Ovary (tissue), 9 donors: ENCODE results near the gene MAG. TPM values are rescaled to one million over a fixed set of nuclear protein-coding genes. Genes with fewer than 3 reads are reported as not detected.

Experiments used
- DNase-seq, 5 donors: peaks; one replicate each; pipeline ENCODE4 v3.0.0-alpha.2; 2019 to 2020
- H3K27ac ChIP-seq, 2 donors: fragments of 200-600 bp; one replicate each; pipeline versions ENCODE4 v1.5.1 to v1.8.0; 2019 to 2022
- H3K27me3 ChIP-seq: fragments of 200-600 bp; one replicate; pipeline ENCODE4 v1.8.0; 2022
- H3K36me3 ChIP-seq: fragments of 200-600 bp; sonication (generic); one replicate; pipeline ENCODE4 v1.5.1; 2019
- H3K4me1 ChIP-seq: one replicate; pipeline ENCODE4 v1.8.1; 2013; ENCODE audit warnings: mild to moderate bottlenecking, moderate library complexity; ENCODE audit not compliant: insufficient read depth
- H3K4me3 ChIP-seq: fragments of 200-600 bp; sonication (generic); one replicate; pipeline ENCODE4 v1.5.1; 2017
- H3K9me3 ChIP-seq, 2 donors: fragments of 200-600 bp in 1 of 2; sonication (generic) in 1 of 2; one replicate each; pipeline versions ENCODE4 v1.5.1 to v1.8.1; 2013 to 2019; ENCODE audit warnings: mild to moderate bottlenecking in 1 of 2, moderate library complexity in 1 of 2
- CTCF ChIP-seq, 3 donors: fragments of 450-650 bp in 2 of 3; fragments of 200-600 bp in 1 of 3; IDR thresholded peaks; one replicate each; pipeline versions ENCODE4 v1.5.1 to v1.8.0; 2016 to 2022; ENCODE audit warnings: antibody characterized with exemption in 3 of 3, mild to moderate bottlenecking in 1 of 3
- EP300 ChIP-seq: sonication (generic); formaldehyde crosslinking; IDR thresholded peaks from one replicate; pipeline ENCODE4 v1.6.1; 2017; ENCODE audit warnings: antibody characterized with exemption
- POLR2A ChIP-seq: fragments of 450-650 bp; IDR thresholded peaks from one replicate; pipeline ENCODE4 v1.6.1; 2017; ENCODE audit warnings: antibody characterized with exemption, mild to moderate bottlenecking, moderate library complexity
- WGBS, 3 donors: extraction: QIAGEN DNeasy Blood & Tissue Kit in 1 of 3; methylation state at CpG; one replicate each; pipeline versions ENCODE4 v1.1.5 to v1.1.7; 2013 to 2017; 5-methylcytosine and 5-hydroxymethylcytosine counted together
- intact Hi-C, 4 donors: fragments of 100-400 bp; cut with DNase I; formaldehyde crosslinking; loops; one replicate each; pipeline versions ENCODE4 v1.11.0 to v1.15.1; 2022 to 2023
- polyA plus RNA-seq, 2 donors: library from polyadenylated mRNA; stranded (reverse); fragments of 200-250 nt in 1 of 2; fragments of 350-450 nt in 1 of 2; fragmentation: Illumina TruSeq in 1 of 2; extraction: RNeasy Lipid Tissue Mini Kit (QIAGEN cat#74804) in 1 of 2; gene quantifications; one replicate each; pipeline ENCODE4 v1.2.3, GENCODE V29; 2013 to 2014
- total RNA-seq, 7 donors: library from RNA; depleted of rRNA in 2 of 7; stranded (reverse); fragments of >200 nt in 2 of 7; fragmentation: NEBNext Ultra II Directional in 3 of 7; extraction: Animal tissue kit (Norgen Biotek cat#: 25700) in 3 of 7; gene quantifications; one replicate each; pipeline versions ENCODE4 v1.1.0 to v1.2.4, GENCODE V29; 2016 to 2023
- donor health status: DM: no; HTN: no; CAD: no; lungs with moderate emphysema.
- donor health status: DM: no; HTN: no; CAD: no.
- donor health status: Bipolar disorder and iron deficiency.
- donor health status: DM: yes; HTN: yes; CAD: no.
- donor health status: DM: no; HTN: no; CAD: no.
- donor health status: DM: yes; HTN: yes; CAD: no.

The MAG gene
- total and polyA plus RNA-seq, 9 donors, result 1.1 to 146 (median 94.2) TPM

- 68 to 75% (median 70%) methylated on average over 9 of the region's 9 CpGs for WGBS, 3 donors
- intact Hi-C loops, result no loop called here
- H3K4me3 ChIP-seq, result no peak overlapping the region
- no peak for DNase-seq
- TF ChIP-seq CTCF (IDR thresholded peaks at IDR 0.05) (no peak), EP300 (no peak), POLR2A (no peak)
- H3K27ac ChIP-seq, result no peak overlapping the region
- H3K4me1 ChIP-seq, result peaks cover 24% of the 10 kb centered on the region
- no peaks in the 10 kb centered on the region for H3K36me3 ChIP-seq
- no peaks in the 10 kb centered on the region for H3K27me3 ChIP-seq
- H3K9me3 ChIP-seq, result no peaks in the 10 kb centered on the region
These were observed 23.9 kb downstream of the MAG start for GRCh38 chr19:35315883-35316282.

GRCh38 chr19:35316560-35316959 lies 24.6 kb downstream of the MAG start:
- no peak for DNase-seq
- Histone ChIP-seq H3K4me3 (no peak overlapping the region), H3K9me3 (no peaks in the 10 kb centered on the region), H3K36me3 (no peaks in the 10 kb centered on the region), H3K27ac (no peak overlapping the region), H3K27me3 (no peaks in the 10 kb centered on the region), H3K4me1 (peaks cover 19% of the 10 kb centered on the region)
- TF ChIP-seq POLR2A, result no peak
- no peak for TF ChIP-seq CTCF (IDR thresholded peaks at IDR 0.05)
- no peak for TF ChIP-seq EP300
- 81 to 88% (median 86%) methylated on average over 9 of the region's 9 CpGs for WGBS, 3 donors
- intact Hi-C loops, result no loop called here

GRCh38 chr19:35317464-35318043 lies 25.6 kb downstream of the MAG start:
- Histone ChIP-seq H3K9me3 (no peaks in the 10 kb centered on the region), H3K4me1 (peaks cover 14% of the 10 kb centered on the region), H3K4me3 (no peak overlapping the region), H3K27me3 (no peaks in the 10 kb centered on the region), H3K36me3 (no peaks in the 10 kb centered on the region), H3K27ac (no peak overlapping the region)
- peak in 1 of 5 donors; percentile 22 for DNase-seq
- 55 to 62% (median 56%) methylated on average over 7 of the region's 7 CpGs for WGBS, 3 donors
- no peak for TF ChIP-seq POLR2A
- intact Hi-C loops, result no loop called here

GRCh38 chr19:35318679-35319448 lies 26.9 kb downstream of the MAG start:
- WGBS, 3 donors, result 53 to 63% (median 58%) methylated on average over 16 of the region's 16 CpGs

More at GRCh38 chr19:35318679-35319448, 26.9 kb downstream of the MAG start:
- no peak overlapping the region for H3K4me3 ChIP-seq
- no peaks in the 10 kb centered on the region for H3K36me3 ChIP-seq
- peak overlapping the region in 1 of 2 donors; percentile 26 for H3K27ac ChIP-seq
- TF ChIP-seq EP300 (no peak), POLR2A (no peak), CTCF (IDR thresholded peaks at IDR 0.05) (no peak)
- H3K9me3 ChIP-seq, result no peaks in the 10 kb centered on the region
- H3K27me3 ChIP-seq, result no peaks in the 10 kb centered on the region
- intact Hi-C loops, result no loop called here
- H3K4me1 ChIP-seq, result peaks cover 11% of the 10 kb centered on the region
- DNase-seq, result peak in 4 of 5 donors; percentile 58 to 65 (median 62)
